GM04504 (cell line): ENCODE measurements around the gene DDN.

ENCODE experiments used
- DNase-seq: peaks from one replicate; pipeline ENCODE4 v3.0.0-alpha.2; 2012; ENCODE audit warnings: low read depth

DDN gene

DNA sequence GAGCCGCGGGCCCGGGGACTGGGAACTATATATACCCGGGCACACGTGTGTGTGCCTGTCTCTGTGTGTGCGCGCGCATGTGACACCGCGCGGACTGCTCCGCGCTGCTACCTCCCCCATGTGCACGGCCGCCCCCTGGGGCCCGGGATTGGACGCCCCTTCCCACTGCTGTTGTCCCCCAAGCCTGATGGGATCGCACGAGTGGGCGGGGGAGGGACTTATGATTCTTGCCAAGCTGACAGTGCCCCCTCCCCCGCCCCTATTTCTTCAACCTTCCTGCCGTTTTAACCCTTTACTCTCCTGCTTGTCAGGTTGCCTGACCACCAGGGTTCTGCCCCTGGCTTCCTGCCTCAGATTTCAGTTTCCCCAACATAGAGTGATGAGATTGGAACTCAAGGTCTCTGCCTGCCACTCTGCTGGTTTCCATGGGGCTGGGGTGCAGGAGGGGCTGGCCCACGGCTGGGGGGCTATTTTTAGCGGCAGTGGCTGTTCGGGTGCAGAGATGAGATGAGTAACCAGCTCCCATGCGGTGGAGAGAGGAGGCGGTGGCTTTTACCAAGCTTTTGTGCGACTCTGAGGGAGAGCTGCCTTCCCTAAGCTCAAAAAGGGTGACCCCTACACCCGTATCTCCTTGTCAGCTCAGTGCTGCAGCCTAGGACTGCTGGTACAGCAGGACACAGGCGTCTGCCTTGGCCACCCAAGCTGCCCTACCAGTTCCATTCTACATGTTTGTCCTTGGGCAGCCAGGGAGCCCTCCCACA, at the start of gene DDN:
Gene DDN, minus strand, starts transcription at position 5 of the 761 bp plus-strand sequence. CDS start 88 bp downstream, outside the sequence.
- no peak for DNase-seq

DNA sequence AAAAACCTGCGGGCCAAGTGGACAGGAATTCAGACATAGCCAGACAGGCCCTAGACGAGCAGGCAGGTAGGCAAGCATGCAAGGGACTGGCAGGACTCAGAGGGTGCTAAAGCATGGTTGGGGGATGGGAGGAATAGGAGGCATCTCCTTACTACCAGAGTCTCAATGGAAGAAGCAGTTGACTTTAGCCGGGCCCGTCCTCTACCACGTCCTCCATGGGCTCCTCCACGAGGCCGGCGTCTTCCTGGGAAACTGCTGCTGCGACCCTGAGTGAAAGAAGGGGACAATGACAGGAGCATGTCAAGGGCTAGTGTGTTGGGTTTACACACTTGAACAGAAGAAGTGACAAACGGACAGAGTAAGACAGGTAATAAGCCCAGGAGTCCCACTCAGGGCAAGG, 49.8 kb upstream of the DDN start:
- no peak for DNase-seq

DNA sequence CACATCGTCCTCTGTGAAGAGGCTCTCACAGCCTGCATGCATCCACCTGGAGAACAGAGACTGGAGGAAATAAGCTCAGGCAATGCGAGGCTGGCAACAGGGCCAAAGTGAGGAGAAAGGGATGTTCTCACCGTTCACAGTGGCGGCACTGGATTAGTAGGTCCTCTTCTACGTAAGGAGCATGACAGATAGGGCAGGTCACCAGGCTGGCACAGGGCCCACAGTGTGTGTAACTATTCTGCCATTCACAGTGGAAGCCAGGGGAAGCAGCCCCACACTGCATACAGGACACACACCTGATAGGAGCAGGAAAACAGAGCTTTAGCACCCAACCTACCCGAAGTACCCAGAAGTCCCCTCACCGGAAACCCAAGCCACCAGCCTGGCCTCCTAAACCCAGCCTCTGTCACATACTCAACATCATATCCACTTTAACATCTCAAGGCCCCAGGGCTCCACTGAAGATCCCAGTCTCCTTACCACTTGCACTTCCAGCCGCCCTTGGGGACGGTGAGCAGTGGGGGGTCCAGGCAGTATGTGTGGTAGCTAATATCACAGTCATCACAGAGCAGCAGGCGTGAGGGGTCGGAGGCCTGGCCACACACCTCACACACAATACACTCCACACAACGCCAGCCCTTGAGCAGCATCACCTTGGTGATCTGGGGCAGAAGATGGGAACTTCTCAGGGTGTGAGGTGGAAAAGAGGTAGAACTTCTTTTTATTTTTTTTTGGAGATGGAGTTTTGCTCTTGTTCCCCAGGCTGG, 47.1 kb upstream of the DDN start:
- DNase-seq = no peak

DNA sequence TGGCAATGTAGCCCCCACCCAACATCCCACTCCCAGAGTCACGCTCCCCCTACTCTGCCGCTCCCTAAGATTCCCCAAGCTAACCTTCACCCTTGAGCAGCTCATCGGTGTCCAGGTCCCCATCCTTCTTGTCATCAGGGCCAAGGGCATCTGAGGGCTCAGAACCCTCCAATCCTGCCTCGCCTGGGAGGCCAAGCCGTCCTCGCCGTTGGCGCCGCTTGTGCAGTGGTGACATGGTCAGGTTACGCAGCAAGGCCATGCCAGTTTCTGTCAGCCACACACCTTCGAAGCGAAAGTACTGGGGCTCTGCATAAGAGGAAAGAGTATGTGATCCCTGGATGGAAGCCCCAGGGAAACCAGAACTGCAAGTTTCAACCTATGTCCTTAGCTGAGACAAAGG, 45.5 kb upstream of the DDN start:
- no peak for DNase-seq

DNA sequence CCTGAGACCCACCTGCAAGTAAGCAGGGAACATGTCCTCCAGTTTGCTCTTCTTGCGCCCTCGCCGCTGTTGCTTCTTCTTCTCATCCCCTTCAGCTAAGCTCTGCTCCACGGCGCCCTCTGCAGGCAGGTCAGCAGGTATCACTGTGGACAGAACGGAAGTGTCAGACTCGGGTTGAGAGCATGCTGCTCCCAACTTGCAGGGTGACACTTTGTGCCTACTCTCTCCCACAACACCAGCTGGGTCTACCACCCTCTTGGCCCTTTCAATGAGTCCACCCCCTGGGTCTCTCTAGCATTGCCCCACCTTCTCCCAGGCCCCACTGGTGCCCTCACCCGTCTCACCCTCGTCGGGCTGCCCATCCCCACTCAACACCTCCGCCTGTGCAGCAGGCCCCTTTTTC, 44.7 kb upstream of the DDN start:
- no peak for DNase-seq

DNA sequence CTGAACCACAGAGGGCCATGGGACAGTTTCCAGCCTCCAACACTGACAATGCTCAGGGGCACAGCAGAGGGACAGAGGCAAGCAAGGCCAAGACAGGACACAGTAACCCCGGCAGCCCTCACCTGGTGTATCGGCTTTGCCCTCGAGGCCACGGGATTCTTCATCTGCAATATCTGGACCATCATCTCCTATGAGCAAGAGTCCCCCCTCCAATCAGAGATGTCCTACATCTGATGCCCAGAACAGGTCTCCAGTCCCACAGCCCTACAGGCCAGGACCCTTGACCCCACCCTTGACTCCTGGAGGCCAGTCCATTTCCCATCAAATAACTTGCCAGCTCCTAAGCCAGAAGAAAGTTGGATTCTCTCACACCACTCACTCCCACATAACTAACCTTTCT, 44.1 kb upstream of the DDN start:
- no peak for DNase-seq

DNA sequence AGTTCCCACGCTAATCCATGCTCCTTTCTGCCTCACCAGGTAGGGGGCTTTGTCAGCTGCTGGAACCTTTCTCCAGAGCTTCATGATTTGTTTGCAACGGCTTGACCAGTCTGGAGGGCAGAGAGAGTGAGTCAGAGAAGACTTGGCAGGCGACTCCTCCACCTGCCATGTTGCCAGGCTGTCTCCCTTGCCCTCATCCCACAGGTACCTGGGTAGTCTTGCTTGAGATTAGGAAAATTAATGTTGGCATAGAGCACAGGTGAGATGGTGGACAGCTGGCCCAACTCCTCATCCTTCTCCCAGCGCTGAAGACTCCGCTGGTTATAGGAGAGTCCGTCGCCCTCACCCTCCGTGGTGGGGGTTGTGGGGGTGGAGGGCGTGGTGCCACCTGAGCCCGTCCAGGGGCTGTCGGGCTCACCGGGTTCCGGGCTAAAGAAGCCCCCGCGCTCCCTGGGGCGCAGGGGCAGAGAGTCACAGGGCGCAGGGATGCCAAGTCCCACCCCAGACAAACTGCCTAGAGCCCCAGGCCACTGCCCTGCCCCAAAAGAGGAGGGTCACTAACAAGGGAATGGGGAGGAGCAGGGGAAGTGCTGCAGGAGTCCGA, 42.8 kb upstream of the DDN start:
- no peak for DNase-seq

DNA sequence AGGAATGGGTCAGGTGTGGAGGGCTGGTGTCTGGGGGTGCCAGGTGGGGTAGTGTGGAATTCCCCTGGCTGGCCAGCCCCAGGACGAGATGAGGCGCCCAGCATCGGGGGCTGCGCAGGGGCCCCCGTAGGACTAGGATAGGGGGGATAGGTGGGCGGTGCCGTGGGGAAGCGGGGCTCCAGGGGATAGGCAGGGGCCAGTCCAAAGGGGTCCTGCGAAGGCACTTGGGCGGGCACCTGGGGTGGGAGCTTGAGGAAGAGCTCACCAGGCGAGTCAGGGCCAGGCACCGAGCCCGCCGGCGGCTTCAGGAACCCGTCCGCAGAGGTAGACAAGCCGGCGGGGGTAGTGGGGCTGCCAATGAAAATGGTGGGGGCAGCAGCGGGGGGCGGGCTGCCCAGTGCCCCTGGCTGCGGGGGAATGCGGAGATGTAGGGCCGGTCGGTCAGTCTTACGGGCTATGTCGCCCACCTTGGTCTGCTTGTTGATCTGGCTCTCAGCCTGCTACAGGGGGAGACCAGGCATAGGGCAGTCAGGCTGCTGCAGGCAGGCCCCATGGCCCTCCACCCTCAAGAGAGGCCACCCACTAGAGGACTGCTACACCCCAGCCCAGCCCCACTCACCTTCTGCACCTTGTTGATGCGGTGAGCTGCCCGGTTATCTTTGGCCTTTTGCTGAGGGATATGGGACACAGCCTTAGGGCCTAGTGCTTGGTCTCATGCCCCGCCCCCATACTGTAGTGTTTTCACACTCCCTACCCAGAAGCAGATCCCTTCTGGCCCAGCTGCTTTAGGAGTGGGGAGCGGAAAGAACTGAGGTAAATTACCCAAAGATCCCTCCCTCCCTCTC, 42.1 kb upstream of the DDN start:
- DNase-seq = no peak

DNA sequence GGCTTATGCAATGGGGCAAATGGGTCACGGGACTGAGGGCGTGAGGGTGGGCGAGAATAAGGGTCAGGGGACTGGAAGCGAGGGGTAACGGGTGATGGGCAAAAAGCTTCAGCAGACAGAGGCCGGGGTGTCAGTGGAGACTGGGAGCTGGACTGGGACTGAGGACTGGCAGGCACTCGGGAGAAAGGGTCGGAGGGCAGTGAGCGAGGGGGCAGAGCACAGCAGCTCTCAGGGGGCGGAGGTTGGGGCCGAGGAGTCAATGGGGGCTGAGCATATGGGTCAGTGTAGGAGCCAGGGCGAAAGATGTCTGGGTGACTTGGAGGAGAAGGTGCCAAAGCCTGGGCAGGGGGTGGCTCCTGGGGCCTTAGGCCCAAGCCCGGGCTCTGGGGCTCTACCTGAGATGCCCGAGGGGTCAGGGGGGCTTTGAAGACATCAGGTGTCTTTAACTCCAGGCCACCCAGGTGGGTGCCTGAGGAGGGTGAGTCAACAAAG, 41.2 kb upstream of the DDN start:
- DNase-seq = no peak

DNA sequence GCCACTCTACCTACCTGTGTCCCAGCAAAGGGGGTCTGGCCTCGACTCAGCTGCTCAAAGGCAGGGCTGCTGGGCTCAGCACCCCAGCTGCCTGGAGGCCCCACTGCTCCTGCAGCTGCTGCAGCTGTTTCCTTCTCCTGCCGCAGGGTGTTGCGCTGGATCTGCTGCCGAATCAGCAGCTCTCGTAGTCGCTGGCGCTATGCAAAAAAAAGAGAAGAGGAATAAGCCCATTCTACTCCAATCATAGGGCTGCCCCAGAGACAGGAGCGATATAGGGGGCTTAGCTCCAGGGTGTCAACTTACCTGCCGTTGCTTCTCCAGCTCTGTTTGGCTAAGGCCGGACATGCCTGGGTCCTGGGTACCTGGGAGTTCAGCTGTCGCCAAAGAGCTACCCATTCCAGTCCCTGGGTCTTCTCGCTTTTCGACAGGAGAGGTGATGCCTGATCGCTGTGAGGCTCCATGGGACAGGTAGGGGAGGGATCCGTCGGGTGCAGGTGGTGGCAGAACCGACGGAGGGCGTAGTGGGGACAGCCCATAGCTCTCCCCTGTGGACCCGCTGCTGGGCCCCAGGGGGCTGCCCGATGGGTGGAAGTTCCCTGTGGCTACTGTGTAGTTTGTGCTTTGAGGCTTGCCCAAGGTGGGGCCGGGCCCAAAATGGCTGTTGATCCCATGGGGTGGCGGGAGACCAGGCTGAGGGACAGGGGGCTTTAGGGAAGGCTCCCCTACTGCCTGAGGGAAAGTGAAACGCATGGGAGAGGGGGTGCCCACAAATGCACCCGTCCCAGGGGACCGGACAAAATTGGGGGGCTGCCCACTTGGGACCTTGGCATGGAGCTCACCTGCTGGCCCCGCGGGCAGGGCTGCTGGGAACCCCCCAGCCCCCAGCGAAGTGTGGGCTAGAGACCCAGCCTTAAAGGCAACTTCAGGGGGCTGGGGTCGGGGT, 40.5 kb upstream of the DDN start:
- no peak for DNase-seq

DNA sequence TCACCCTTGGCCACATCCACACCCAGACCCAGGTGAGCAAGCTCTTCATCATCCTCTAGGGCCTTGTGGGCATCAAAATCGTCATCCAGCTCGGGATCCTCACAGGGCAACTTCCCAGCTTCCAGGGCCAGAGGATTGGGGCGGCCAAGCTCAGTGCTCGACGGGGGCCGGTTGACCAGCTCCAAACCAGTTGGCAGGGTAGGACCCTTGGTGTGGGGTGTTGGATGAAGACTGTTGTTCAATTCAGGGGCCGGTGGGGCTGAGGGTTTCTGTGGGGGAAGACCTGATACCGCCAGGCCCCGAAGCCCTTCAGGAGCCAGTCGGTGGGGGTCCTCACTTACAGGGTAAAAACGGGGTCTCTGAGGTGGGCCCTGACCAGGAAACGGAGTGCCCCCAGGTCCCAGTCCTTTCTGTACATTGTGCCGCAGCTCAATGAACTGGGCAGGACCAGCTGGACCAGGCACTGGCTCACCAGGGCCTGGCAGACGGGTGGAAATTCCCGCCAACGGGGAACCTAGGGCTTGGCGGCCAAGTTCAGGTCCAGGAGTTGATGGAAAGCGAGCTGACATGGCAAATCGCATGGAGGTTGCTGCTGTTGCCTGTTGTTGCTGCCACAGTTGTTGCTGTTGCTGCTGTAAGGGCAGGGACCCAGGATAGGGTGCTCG, 39.2 kb upstream of the DDN start:
- no peak for DNase-seq

DNA sequence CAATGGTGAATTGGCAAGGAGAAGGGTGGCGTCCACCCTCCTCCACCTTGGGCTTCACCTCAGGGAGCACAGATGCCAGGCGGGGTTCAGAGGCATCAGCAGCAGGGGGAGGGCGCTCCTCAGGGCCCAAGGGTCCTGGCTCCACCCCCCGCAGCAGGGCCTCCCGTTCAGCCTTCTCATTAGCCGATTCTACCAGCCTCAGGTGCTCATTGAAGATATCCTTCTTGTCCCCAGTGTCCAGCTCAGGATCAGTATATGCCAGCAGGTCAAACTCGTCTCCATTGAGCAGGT, 38.7 kb upstream of the DDN start:
- DNase-seq = no peak

DNA sequence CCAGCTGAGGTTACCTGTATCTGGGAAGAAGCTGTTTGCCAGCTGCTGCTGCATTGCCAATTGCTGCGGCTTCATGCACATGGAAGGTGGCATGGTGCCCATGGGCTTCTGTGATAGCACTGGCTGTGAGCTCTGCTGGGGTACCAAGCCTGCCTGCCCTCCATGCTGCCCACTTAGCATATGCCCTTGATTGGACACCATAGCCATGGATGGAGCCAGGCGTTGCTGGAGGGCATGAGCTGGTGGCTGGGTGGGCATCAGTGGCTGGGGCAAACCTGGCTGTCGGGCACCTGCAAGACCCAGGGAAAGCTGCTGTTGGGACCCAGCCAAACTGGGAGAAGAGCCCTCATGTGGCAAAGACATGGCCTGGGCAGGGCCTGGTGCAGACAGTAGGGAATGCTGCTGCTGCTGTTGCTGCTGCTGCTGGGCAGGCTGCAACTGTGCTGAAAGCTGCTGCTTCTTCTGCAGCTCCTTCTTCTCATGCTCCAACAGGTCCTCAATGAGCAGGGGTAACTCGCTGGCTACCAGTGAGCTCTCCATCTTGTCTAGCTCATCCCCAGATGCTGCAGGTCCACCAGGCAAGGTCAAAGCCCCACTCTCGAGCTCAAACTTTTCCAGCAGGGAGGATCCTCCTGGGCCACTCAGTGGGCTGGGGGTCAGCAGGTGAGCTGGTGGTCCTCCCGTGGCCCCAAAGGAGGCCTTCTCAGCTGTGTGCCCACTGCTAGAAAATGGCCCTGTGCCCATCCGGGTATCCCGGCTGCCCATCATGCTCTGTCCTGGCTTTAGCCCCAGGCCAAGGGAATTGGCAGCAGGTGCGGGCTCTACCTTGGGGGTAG, 38.2 kb upstream of the DDN start:
- no peak for DNase-seq

DNA sequence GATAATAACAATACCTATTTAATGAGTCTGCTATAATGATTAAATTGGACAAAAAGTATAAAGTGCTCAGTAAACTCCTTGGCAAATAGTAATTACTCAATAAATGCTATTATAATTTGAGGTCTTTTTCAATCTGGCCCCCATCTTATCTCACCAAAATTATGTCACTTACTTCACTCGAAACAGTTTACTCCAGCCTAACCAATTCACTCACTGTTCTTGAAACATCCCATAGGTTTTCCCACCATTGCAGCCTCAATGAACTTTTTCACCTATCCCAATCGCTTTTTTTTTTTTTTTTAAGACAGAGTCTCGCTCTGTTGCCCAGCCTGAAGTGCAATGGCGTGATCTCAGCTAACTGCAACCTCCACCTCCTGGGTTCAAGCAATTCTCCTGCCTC, 36.9 kb upstream of the DDN start:
- DNase-seq = no peak

DNA sequence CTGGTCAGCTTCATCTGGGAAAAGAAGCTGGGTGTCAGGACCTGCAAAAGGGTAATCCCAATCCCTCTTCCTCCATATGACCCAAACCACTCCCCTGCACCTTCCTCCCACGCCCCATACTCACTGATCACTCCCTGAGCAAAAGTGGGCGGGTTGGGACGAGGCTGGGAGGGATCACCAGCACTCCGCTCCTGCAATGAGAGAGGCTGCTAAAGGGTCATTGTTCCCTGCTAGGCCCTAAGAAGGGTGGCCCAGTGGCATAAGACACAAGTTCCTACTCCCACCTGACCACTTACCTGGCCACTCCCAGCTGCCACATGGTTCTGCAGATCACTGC, 35.1 kb upstream of the DDN start:
- DNase-seq = no peak

DNA sequence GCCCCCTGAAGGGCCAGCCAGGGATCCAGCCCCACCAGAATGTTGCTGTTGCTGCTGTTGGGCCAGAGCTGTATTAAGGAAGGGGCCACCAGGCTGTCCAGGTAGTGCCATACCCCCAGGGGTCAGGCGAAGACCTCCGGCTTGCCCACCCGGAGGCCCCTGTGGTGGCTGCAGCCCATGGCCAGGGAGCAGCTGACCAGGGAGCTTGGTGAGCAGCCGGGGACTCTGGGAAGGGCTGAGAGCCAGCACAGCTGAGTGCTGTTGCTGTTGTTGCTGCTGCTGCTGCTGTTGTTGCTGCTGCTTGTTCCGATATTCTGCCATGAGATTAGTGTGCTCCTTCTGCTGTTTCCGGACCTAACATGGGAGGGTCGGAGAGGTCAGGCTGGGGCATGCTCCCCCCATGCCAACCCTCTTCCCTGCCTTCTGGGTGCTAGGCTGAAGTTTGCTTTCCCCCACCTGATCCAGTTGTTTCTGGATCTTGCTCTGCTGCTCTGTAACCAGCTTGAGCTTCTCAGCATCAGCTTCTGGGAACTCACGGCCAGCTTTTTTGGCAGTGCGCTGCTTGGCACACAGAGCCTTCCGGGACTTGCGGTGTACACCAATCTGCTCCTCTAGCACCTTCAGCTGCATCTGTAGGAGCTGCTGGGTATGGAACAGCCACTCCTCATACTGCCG, 34.6 kb upstream of the DDN start:
- DNase-seq = no peak

DNA sequence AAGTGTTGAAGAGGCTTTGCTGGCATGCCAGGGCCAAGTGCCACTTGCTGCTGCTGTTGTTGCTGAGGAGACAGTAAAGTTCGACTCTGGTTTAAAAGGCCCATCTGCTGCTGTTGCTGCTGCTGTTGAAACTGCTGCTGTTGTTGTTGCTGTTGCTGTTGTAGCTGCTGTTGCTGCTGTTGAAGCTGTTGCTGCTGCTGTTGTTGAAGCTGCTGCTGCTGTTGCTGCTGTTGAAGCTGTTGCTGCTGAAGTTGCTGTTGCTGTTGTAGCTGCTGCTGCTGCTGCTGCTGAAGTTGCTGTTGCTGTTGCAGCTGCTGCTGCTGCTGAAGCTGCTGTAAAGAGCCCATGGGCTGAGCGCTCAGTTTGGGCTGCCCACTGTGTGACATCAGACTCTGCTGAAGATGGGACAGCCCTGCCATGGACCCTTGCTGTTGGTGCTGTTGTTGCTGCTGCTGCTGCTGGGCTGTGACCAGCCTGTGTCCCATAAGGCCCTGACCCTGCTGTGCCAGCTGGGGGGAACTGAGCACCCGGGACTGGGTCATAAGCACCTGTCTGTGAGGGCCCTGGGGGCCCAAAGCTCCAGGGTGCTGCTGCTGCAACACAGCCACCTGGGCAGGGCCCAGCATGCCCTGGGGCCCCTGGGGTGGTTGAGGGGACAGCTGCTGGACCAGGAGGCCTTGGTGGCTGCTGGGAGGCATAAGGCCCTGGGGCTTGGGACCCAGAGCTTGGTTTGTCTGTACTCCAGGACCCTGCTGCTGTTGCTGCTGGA, 33.7 kb upstream of the DDN start:
- no peak for DNase-seq

DNA sequence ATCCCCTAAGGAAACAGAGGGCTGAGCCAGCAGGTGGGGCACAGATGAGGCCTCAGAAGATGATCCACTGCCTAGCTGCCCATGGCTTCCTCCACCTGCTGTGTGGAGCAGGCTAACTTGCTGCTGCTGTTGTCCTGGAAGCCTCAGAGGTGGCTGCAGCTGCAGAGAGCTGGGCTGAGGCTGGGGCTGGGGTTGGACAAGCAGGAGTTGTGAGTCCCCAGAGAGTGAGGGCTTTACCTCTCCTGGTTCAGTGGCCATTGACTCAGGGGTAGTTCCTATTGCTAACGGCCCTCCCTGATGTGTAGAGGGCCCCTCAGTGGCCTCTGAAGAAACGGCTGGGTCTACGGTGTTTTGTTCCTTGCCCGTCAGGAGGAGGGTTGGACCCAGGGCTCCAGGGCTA, 33.1 kb upstream of the DDN start:
- DNase-seq = no peak
